Activated naive CD4-positive, alpha-beta T cell treated with anti-CD3 and anti-CD28 coated beads for 36 hours (primary cell): Measurements from ENCODE around the gene NOS1AP. TPM values are rescaled to one million over a fixed set of nuclear protein-coding genes. Genes with fewer than 3 reads are reported as not detected.

Experiments
- CTCF ChIA-PET: fragments of 350-600 bp; sonication (Branson Sonifier 250); formaldehyde crosslinking; loops from one replicate; lab custom pipeline; 2021; ENCODE audit warnings: antibody characterized with exemption; lab: Charles Lee
- DNase-seq: peaks from one replicate; pipeline ENCODE4 v3.0.0-alpha.2; 2020
- H3K27ac Mint-ChIP-seq: one replicate; pipeline ENCODE4 v1.8.0; 2021; ENCODE audit warnings: mild to moderate bottlenecking, mixed read lengths
- H3K27me3 Mint-ChIP-seq: one replicate; pipeline ENCODE4 v1.8.0; 2021; ENCODE audit warnings: low read depth, mixed read lengths
- H3K36me3 Mint-ChIP-seq: one replicate; pipeline ENCODE4 v1.8.0; 2021; ENCODE audit warnings: low read depth, mixed read lengths
- H3K4me1 Mint-ChIP-seq: one replicate; pipeline ENCODE4 v1.8.0; 2021; ENCODE audit warnings: low read depth, mixed read lengths
- H3K4me3 Mint-ChIP-seq: one replicate; pipeline ENCODE4 v1.8.0; 2021; ENCODE audit warnings: mild to moderate bottlenecking, moderate library complexity, mixed read lengths
- H3K9me3 Mint-ChIP-seq: one replicate; pipeline ENCODE4 v1.8.0; 2021; ENCODE audit warnings: mixed read lengths
- intact Hi-C: fragments of 100-400 bp; cut with micrococcal nuclease; formaldehyde crosslinking; loops from one replicate; pipeline ENCODE4 v1.15.1; 2023
- total RNA-seq, 2 experiments: library from RNA; stranded (reverse); gene quantifications; one replicate each; pipeline ENCODE4 v1.2.3, GENCODE V29; 2021

Gene NOS1AP
- total RNA-seq, 2 experiments from 2014 or later, result 0.33 to 0.42 TPM

DNA sequence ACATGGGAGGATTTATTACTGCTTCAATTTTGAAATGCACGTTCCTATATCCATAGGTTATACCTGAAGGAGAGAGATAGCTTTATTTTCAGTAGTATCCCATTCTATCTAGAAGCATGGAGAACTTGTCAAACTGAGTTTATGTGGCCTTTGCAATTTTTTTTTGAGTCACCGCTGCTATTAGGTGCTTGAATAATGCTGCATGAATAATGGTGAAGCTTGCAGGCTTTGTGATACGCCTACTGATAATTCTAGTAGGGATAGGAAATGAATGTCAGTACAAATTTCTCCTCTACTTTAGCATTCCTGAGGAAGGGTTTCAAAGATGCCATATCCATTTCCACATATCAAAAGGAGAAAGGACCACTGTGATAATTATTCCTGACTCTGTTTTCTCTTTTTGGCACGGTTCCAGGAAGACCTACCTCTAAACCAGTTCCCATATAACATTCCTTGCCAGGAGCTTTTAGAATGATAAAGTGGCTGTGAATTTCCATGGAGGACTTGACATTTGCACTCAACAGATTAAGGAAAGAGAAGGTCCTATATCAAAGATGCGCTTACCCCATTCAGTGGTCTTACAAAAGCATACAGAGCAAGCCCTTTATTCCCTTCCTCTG, 223.7 kb downstream of the NOS1AP start:
- Mint-ChIP-seq H3K36me3 (no peaks in the 10 kb centered on the region), H3K27me3 (peaks cover 13% of the 10 kb centered on the region), H3K9me3 (no peaks in the 10 kb centered on the region), H3K4me1 (no peaks in the 10 kb centered on the region), H3K4me3 (no peak overlapping the region), H3K27ac (no peak overlapping the region)
- intact Hi-C loops, result no loop called here
- CTCF ChIA-PET, result no interaction called here
- no peak for DNase-seq

GRCh38 chr1:162294015-162294414, 224.5 kb downstream of the NOS1AP start:
- CTCF ChIA-PET, result no interaction called here
- Mint-ChIP-seq H3K4me1 (no peaks in the 10 kb centered on the region), H3K27ac (no peak overlapping the region)

GRCh38 chr1:162297208-162297607, 227.7 kb downstream of the NOS1AP start:
- Mint-ChIP-seq H3K9me3 (no peaks in the 10 kb centered on the region), H3K36me3 (no peaks in the 10 kb centered on the region), H3K4me1 (no peaks in the 10 kb centered on the region), H3K27me3 (peaks cover 23% of the 10 kb centered on the region), H3K4me3 (no peak overlapping the region), H3K27ac (no peak overlapping the region)
- no peak for DNase-seq
- intact Hi-C loops, result no loop called here
- CTCF ChIA-PET, result no interaction called here

More at GRCh38 chr1:162294015-162294414, 224.5 kb downstream of the NOS1AP start:
- H3K36me3 Mint-ChIP-seq, result no peaks in the 10 kb centered on the region
- no peaks in the 10 kb centered on the region for H3K9me3 Mint-ChIP-seq
- H3K4me3 Mint-ChIP-seq, result no peak overlapping the region
- DNase-seq, result no peak
- intact Hi-C loops, result no loop called here
- peaks cover 16% of the 10 kb centered on the region for H3K27me3 Mint-ChIP-seq

DNA sequence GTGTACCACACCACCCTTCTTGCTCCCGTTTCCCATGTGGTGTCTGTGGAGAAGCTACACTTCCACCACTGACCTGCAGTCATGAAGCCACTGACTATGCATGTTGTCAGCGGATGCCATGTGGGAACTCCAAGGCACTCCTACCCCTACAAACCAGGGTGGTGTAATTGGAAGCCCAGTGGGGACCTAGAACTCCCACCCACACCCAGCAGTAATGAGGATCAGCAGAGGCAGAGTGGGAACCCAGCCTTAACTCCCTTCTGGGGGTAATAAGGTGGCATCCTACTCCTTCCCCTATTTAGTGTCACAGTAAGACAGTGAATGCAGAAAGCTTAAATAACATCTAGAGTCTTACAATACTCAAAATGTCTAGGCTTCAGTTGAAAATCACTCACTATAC, 228.8 kb downstream of the NOS1AP start:
- no peaks in the 10 kb centered on the region for H3K4me1 Mint-ChIP-seq
- CTCF ChIA-PET, result no interaction called here
- H3K36me3 Mint-ChIP-seq, result no peaks in the 10 kb centered on the region
- no peaks in the 10 kb centered on the region for H3K9me3 Mint-ChIP-seq
- intact Hi-C loops, result no loop called here
- peaks cover 23% of the 10 kb centered on the region for H3K27me3 Mint-ChIP-seq
- no peak overlapping the region for H3K27ac Mint-ChIP-seq
- H3K4me3 Mint-ChIP-seq, result no peak overlapping the region
- DNase-seq, result no peak

- no peak overlapping the region for H3K27ac Mint-ChIP-seq
- CTCF ChIA-PET, result no interaction called here
- intact Hi-C loops, result no loop called here
- no peak overlapping the region for H3K4me3 Mint-ChIP-seq
- no peak for DNase-seq
- peaks cover 20% of the 10 kb centered on the region for H3K27me3 Mint-ChIP-seq
- H3K36me3 Mint-ChIP-seq, result no peaks in the 10 kb centered on the region
- no peaks in the 10 kb centered on the region for H3K4me1 Mint-ChIP-seq
- no peaks in the 10 kb centered on the region for H3K9me3 Mint-ChIP-seq
These were observed 229.5 kb downstream of the NOS1AP start for GRCh38 chr1:162299018-162299417.

DNA sequence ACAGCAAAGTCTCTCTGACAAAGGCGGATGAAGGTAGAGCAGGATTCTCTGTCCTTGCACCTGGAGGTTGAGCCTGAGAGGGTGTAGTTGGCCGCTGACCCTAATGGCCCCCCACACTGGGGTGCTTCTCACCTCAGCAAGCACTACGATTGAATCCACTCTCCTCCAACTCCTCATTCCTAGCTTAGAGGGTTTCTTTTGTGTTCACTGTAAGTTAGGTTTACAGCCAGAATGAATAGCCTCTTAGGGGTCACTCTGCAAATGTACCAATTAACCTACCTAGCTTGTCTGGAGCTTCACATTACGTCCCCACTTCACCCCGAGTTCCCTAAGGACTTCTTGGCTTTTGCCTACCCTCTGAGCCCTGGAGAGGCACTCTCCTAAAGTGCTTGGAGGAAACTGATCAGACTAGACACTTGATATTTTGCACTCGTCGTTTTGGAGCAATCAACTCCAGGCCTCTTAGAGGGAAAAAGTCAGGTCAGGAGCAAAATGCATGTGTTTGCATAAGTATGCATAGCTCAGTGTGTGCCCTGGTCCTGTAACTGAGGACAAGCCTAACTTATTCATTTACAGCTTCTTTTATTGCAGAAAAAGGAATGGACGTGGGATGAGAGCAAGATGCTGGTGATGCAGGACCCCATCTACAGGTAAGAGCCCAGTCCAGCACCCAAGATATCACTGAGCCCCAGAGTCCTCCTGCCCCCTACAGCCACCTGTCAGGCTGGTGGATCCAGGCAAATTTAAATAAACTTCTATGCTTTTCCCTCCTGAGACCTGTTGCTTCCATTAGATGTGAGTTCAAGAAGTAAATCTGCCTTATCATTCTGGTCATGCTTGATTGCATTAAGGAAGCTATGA, 230.8 kb downstream of the NOS1AP start:
- no peaks in the 10 kb centered on the region for H3K36me3 Mint-ChIP-seq
- CTCF ChIA-PET, result interaction anchor here (0.7 kb wide), 1 partner anchor 49 kb away, joined by 4 read pairs; no protein-coding TSS in a partner anchor
- no peaks in the 10 kb centered on the region for H3K9me3 Mint-ChIP-seq
- intact Hi-C loops, result no loop called here
- no peak for DNase-seq
- no peak overlapping the region for H3K27ac Mint-ChIP-seq
- no peak overlapping the region for H3K4me3 Mint-ChIP-seq
- peaks cover 22% of the 10 kb centered on the region for H3K27me3 Mint-ChIP-seq
- H3K4me1 Mint-ChIP-seq, result no peaks in the 10 kb centered on the region

- no peaks in the 10 kb centered on the region for H3K9me3 Mint-ChIP-seq
- no peak overlapping the region for H3K27ac Mint-ChIP-seq
- no peak overlapping the region for H3K4me3 Mint-ChIP-seq
- no peaks in the 10 kb centered on the region for H3K36me3 Mint-ChIP-seq
- intact Hi-C loops, result no loop called here
- no peak for DNase-seq
- H3K4me1 Mint-ChIP-seq, result no peaks in the 10 kb centered on the region
- peaks cover 14% of the 10 kb centered on the region for H3K27me3 Mint-ChIP-seq
- CTCF ChIA-PET, result no interaction called here
These were observed 232.2 kb downstream of the NOS1AP start for GRCh38 chr1:162301696-162302095.

GRCh38 chr1:162302306-162303003, 233.0 kb downstream of the NOS1AP start:
- Mint-ChIP-seq H3K9me3 (peaks cover 4% of the 10 kb centered on the region), H3K36me3 (no peaks in the 10 kb centered on the region), H3K4me3 (no peak overlapping the region), H3K4me1 (no peaks in the 10 kb centered on the region), H3K27me3 (peaks cover 16% of the 10 kb centered on the region), H3K27ac (no peak overlapping the region)
- no peak for DNase-seq
- intact Hi-C loops, result no loop called here
- CTCF ChIA-PET, result no interaction called here

- H3K9me3 Mint-ChIP-seq, result peaks cover 7% of the 10 kb centered on the region
- H3K4me3 Mint-ChIP-seq, result no peak overlapping the region
- H3K27me3 Mint-ChIP-seq, result peaks cover 16% of the 10 kb centered on the region
- no peaks in the 10 kb centered on the region for H3K4me1 Mint-ChIP-seq
- no peak overlapping the region for H3K27ac Mint-ChIP-seq
- DNase-seq, result no peak
- intact Hi-C loops, result no loop called here
- CTCF ChIA-PET, result no interaction called here
- no peaks in the 10 kb centered on the region for H3K36me3 Mint-ChIP-seq
These were observed 233.5 kb downstream of the NOS1AP start for GRCh38 chr1:162303004-162303344.

GRCh38 chr1:162304736-162305135, 235.2 kb downstream of the NOS1AP start:
- Mint-ChIP-seq H3K36me3 (no peaks in the 10 kb centered on the region), H3K27me3 (peaks cover 10% of the 10 kb centered on the region), H3K9me3 (peaks cover 13% of the 10 kb centered on the region), H3K27ac (no peak overlapping the region), H3K4me3 (no peak overlapping the region), H3K4me1 (no peaks in the 10 kb centered on the region)
- CTCF ChIA-PET, result no interaction called here
- no peak for DNase-seq
- intact Hi-C loops, result no loop called here

DNA sequence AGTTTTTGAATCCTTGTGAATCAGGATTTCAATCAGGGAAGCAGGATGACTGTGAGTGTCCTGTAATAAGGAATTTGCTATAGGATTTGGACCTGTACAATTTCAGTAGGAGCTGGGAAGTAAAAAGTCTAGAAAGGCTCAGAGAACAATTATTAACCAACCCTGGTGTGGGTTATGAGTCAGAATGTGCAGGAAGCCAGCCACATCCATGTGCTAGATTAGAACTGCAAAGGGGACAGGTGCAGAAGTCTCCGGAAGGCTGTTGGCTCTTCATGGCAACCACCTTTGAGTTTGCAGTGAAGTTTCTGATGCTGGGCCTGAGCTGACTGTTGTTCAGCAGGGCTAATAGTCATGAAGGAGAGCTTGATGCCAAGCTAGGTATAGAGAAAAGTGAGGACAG, 236.5 kb downstream of the NOS1AP start:
- H3K27me3 Mint-ChIP-seq, result peaks cover 10% of the 10 kb centered on the region
- peaks cover 13% of the 10 kb centered on the region for H3K9me3 Mint-ChIP-seq
- H3K36me3 Mint-ChIP-seq, result no peaks in the 10 kb centered on the region
- DNase-seq, result no peak
- H3K4me1 Mint-ChIP-seq, result no peaks in the 10 kb centered on the region
- CTCF ChIA-PET, result no interaction called here
- H3K27ac Mint-ChIP-seq, result no peak overlapping the region
- intact Hi-C loops, result no loop called here
- no peak overlapping the region for H3K4me3 Mint-ChIP-seq

GRCh38 chr1:162310337-162310736, 240.8 kb downstream of the NOS1AP start:
- intact Hi-C loops, result no loop called here
- Mint-ChIP-seq H3K27ac (no peak overlapping the region), H3K9me3 (peaks cover 13% of the 10 kb centered on the region), H3K27me3 (peaks cover 10% of the 10 kb centered on the region), H3K4me1 (no peaks in the 10 kb centered on the region), H3K36me3 (no peaks in the 10 kb centered on the region), H3K4me3 (no peak overlapping the region)
- DNase-seq, result no peak
- CTCF ChIA-PET, result no interaction called here
